OCI-LY1 (cell line): ENCODE results near the gene SPTB.

Experiments
- H2AFZ ChIP-seq: fragments of 200-600 bp; sonication (generic), shearing (Covaris generic); 2 replicates; pipeline ENCODE4 v1.6.0; 2014; ENCODE audit warnings: antibody characterized with exemption, mild to moderate bottlenecking, low read length
- H3F3A ChIP-seq: fragments of 200-600 bp; sonication (generic), shearing (Covaris generic); 2 replicates; pipeline ENCODE4 v1.6.0; 2014; ENCODE audit warnings: mild to moderate bottlenecking, antibody characterized with exemption, low read length, moderate library complexity; ENCODE audit not compliant: insufficient read depth
- H3K27ac ChIP-seq: fragments of 200-600 bp; sonication (generic); 2 replicates; pipeline ENCODE4 v1.5.1; 2014; ENCODE audit warnings: low read length, mixed run types, mild to moderate bottlenecking, low read depth; ENCODE audit not compliant: poor library complexity, severe bottlenecking
- H3K27me3 ChIP-seq: fragments of 200-600 bp; sonication (generic); 2 replicates; pipeline ENCODE4 v1.6.0; 2014; ENCODE audit warnings: antibody characterized with exemption, mild to moderate bottlenecking, low read length, moderate library complexity; ENCODE audit not compliant: insufficient read depth
- H3K36me3 ChIP-seq: fragments of 200-600 bp; sonication (generic); 2 replicates; pipeline ENCODE4 v1.6.1; 2014; ENCODE audit warnings: mild to moderate bottlenecking, antibody characterized with exemption, low read length, moderate library complexity, mixed read lengths; ENCODE audit not compliant: insufficient read depth
- H3K4me1 ChIP-seq: fragments of 200-600 bp; sonication (generic); 2 replicates; pipeline ENCODE4 v1.5.1; 2014; ENCODE audit warnings: mild to moderate bottlenecking, low read length, moderate library complexity; ENCODE audit not compliant: insufficient read depth, severe bottlenecking
- H3K4me2 ChIP-seq: fragments of 200-600 bp; sonication (generic), shearing (Covaris generic); 2 replicates; pipeline ENCODE4 v1.6.1; 2014; ENCODE audit warnings: low read length
- H3K4me3 ChIP-seq: fragments of 200-600 bp; sonication (generic); 2 replicates; pipeline ENCODE4 v1.5.1; 2014; ENCODE audit warnings: low read length, low read depth, mild to moderate bottlenecking, mixed read lengths; ENCODE audit not compliant: poor library complexity, severe bottlenecking
- H3K79me2 ChIP-seq: fragments of 200-600 bp; shearing (Covaris generic); 2 replicates; pipeline ENCODE4 v1.6.1; 2016; ENCODE audit warnings: mixed run types, low read length, mixed read lengths; ENCODE audit not compliant: insufficient read depth
- H3K9ac ChIP-seq: fragments of 200-600 bp; sonication (generic), shearing (Covaris generic); 2 replicates; pipeline ENCODE4 v1.6.1; 2014; ENCODE audit warnings: mild to moderate bottlenecking, low read length, mixed read lengths
- H3K9me2 ChIP-seq: fragments of 200-600 bp; sonication (generic), shearing (Covaris generic); 2 replicates; pipeline ENCODE4 v1.6.1; 2014; ENCODE audit warnings: low read depth, mild to moderate bottlenecking, low read length, mixed read lengths
- H3K9me3 ChIP-seq: fragments of 200-600 bp; shearing (Covaris generic); 2 replicates; pipeline ENCODE4 v1.6.1; 2014; ENCODE audit warnings: low read length, mixed read lengths
- H4K20me1 ChIP-seq: fragments of 200-600 bp; sonication (generic), shearing (Covaris generic); 2 replicates; pipeline ENCODE4 v1.6.0; 2016; ENCODE audit warnings: mild to moderate bottlenecking, low read length; ENCODE audit not compliant: insufficient read depth
- EZH2 ChIP-seq: fragments of 200-600 bp; sonication (generic), shearing (Covaris generic); IDR thresholded peaks from 2 replicates; pipeline ENCODE4 v1.8.0; 2017; ENCODE audit warnings: borderline replicate concordance, mixed run types, mild to moderate bottlenecking, antibody characterized with exemption, low read length, moderate library complexity, mixed read lengths
- TF ChIP-seq, protein P1 (sequence below): fragments of 200-600 bp; sonication (generic), shearing (Covaris generic); IDR thresholded peaks from 2 replicates; pipeline ENCODE4 v1.5.1; 2017; ENCODE audit warnings: mild to moderate bottlenecking, antibody characterized with exemption, low read length, moderate library complexity, mixed read lengths

The SPTB gene

DNA sequence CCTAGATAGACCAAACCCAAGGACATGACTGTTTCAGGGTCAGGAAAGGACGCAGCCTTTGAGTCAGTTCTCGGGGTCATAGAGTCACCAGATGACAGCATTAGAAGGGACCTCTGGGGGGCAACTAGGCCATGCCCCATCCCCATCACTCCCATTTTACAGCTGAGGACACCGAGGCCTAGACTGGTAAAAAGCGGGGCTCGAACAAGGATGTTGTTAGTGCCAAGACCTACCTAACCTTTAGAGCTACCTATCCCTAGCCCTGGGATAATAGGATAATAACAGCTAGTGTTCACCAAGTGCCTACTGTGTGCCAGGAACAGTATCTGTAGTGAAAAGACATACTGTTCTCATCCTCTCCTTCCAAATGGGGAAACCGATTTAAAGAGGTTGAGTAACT is 126.8 kb downstream of the SPTB start:
- no peaks in the 10 kb centered on the region for H3K4me1 ChIP-seq
- no peaks in the 10 kb centered on the region for H3K27me3 ChIP-seq
- no peak overlapping the region for H3K9ac ChIP-seq
- H3K9me3 ChIP-seq: no peaks in the 10 kb centered on the region
- H4K20me1 ChIP-seq: no peaks in the 10 kb centered on the region
- no peaks in the 10 kb centered on the region for H3K9me2 ChIP-seq
- no peak overlapping the region for H3K4me3 ChIP-seq
- no peaks in the 10 kb centered on the region for H3K79me2 ChIP-seq
- no peak overlapping the region for H3K4me2 ChIP-seq
- no peaks in the 10 kb centered on the region for H3F3A ChIP-seq
- TF ChIP-seq, protein P1, sequence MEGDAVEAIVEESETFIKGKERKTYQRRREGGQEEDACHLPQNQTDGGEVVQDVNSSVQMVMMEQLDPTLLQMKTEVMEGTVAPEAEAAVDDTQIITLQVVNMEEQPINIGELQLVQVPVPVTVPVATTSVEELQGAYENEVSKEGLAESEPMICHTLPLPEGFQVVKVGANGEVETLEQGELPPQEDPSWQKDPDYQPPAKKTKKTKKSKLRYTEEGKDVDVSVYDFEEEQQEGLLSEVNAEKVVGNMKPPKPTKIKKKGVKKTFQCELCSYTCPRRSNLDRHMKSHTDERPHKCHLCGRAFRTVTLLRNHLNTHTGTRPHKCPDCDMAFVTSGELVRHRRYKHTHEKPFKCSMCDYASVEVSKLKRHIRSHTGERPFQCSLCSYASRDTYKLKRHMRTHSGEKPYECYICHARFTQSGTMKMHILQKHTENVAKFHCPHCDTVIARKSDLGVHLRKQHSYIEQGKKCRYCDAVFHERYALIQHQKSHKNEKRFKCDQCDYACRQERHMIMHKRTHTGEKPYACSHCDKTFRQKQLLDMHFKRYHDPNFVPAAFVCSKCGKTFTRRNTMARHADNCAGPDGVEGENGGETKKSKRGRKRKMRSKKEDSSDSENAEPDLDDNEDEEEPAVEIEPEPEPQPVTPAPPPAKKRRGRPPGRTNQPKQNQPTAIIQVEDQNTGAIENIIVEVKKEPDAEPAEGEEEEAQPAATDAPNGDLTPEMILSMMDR: no peak
- TF ChIP-seq EZH2: no peak
- no peak overlapping the region for H2AFZ ChIP-seq
- H3K36me3 ChIP-seq: no peaks in the 10 kb centered on the region
- no peak overlapping the region for H3K27ac ChIP-seq

DNA sequence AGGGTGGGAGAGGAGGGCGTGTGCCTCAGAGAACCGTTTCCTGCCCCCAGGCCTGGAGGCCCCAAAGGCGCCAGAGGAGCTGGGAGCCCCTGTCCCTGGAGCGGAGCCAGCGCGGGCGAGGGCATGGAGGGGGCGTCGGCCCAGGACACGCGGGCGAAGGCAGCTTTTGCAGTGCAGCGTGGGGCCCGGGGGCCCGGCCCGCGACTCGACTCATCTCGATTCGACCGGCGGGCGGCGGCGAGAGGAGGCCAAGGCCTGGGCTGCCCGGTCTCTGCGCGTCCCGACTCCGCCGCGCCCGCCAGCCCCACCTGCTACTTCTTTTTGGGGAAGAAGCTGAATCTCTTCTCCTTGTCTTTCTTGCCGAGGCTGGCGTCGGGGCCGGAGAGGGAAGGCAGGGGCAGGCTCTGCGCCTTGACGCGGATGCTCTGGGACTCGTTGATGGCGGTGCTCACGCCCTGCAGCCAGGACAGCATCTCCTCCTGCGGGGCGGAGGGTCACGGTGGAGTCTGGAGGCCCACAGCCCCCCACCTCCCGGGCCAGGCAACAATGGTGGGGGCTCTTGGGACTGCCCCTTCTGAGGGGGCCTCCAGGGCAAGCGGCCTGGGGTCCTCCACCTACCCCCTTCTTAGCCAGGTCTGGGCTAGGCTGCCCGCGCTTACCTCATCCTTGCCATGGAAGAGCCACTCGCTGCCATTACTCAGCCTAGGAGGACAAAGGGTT is 130.6 kb downstream of the SPTB start:
- Histone ChIP-seq H3K9me3 (no peaks in the 10 kb centered on the region), H3K4me3 (no peak overlapping the region), H3K27me3 (peaks cover 3% of the 10 kb centered on the region; the same call in 1 of the 2 replicates), H3K27ac (no peak overlapping the region), H3K79me2 (no peaks in the 10 kb centered on the region), H3K9ac (no peak overlapping the region), H3K9me2 (no peaks in the 10 kb centered on the region), H4K20me1 (no peaks in the 10 kb centered on the region), H2AFZ (no peak overlapping the region), H3K4me2 (no peak overlapping the region), H3K4me1 (no peaks in the 10 kb centered on the region), H3F3A (no peaks in the 10 kb centered on the region), H3K36me3 (no peaks in the 10 kb centered on the region)
- TF ChIP-seq, protein P1: no peak
- TF ChIP-seq EZH2: no peak

DNA sequence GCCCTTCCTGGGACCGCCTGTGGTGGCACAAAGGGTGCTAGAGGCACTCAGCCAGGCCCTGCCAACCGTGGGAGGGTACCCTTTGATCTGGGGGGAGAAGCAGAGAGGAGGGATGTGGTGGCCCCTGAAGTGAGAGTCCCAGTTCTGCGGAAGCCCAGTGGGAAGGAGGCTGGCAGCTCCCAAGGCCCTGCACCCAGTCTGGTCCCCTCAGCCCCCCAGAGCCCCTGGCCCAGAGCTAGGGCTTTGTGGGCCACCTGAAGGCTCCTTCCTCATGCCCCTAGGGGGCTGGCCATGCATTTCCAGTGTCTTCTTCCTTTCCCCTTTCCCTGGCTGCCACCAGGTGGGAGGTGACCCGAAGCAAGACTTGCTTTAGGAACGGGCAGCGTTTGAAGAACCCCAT is 131.2 kb downstream of the SPTB start:
- no peaks in the 10 kb centered on the region for H3K9me3 ChIP-seq
- no peak overlapping the region for H3K4me3 ChIP-seq
- no peak for TF ChIP-seq EZH2
- TF ChIP-seq, protein P1: no peak
- no peaks in the 10 kb centered on the region for H3K79me2 ChIP-seq
- peaks cover 7% of the 10 kb centered on the region; the same call in 1 of the 2 replicates for H3K27me3 ChIP-seq
- H2AFZ ChIP-seq: no peak overlapping the region
- no peaks in the 10 kb centered on the region for H4K20me1 ChIP-seq
- no peak overlapping the region for H3K27ac ChIP-seq
- H3K4me1 ChIP-seq: no peaks in the 10 kb centered on the region
- no peak overlapping the region for H3K9ac ChIP-seq
- no peaks in the 10 kb centered on the region for H3K36me3 ChIP-seq
- H3F3A ChIP-seq: no peaks in the 10 kb centered on the region
- no peak overlapping the region for H3K4me2 ChIP-seq
- no peaks in the 10 kb centered on the region for H3K9me2 ChIP-seq
